NCI-H345 treated with DMSO at 0.1 percent for 48 hours (cell line): Measurements from ENCODE around the gene CDK10.
"Not testable (repeated sequence)": the region's sequence is repeated elsewhere in the genome, so short reads cannot be mapped to it uniquely, and the experiment has no call there.

ENCODE experiments used
- DNase-seq: peaks from one replicate; lab custom pipeline; 2025; ENCODE audit not compliant: unreplicated experiment; lab: John Stamatoyannopoulos, UW

The CDK10 gene, protein sequence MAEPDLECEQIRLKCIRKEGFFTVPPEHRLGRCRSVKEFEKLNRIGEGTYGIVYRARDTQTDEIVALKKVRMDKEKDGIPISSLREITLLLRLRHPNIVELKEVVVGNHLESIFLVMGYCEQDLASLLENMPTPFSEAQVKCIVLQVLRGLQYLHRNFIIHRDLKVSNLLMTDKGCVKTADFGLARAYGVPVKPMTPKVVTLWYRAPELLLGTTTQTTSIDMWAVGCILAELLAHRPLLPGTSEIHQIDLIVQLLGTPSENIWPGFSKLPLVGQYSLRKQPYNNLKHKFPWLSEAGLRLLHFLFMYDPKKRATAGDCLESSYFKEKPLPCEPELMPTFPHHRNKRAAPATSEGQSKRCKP

GRCh38 chr16:89686520-89687091 lies at the start of gene CDK10:
Gene CDK10, plus strand, starts transcription at chr16:89686689. Its CDS starts 22 bp downstream, at chr16:89686711.
- peak; percentile 80 for DNase-seq

DNA sequence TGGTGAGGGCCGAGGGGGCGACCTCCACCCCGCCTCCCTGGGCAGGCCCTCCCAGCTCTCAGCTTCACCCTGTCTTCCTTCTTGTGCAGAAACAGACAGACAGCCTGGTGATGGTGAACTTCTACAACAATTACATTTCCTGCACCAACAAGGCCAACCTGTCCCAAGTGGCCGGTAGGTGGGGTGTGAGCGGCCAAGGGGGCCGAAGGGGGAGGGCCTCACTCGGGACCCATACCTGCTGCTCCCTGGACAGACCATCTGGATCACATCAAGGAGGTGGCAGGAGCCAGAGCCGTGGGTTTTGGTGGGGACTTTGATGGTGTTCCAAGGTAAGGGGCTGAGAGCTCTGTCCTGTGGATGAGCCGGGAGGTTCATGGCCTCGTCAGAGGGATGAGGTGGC lies 49.1 kb upstream of the CDK10 start:
- no peak for DNase-seq

- DNase-seq: no peak
Measured at GRCh38 chr16:89638455-89638854, 48.0 kb upstream of the CDK10 start.

DNA sequence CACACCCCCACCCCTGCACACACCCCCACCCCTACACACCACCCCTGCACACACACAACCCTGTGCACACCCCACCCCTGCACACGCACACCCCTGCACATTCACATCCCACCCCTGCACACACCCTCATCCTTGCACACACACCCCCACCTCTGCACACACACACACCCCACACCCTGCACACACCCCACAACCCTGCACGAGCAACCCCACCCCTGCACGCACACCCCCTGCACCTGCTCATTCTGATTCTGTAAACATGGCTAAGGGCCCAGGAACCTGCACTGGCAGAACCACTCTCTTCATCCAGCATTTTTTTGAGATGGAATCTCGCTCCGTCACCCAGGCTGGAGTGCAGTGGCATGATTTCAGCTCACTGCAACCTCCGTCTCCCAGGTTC lies 47.1 kb upstream of the CDK10 start:
- no peak for DNase-seq

GRCh38 chr16:89641458-89642119 lies 44.9 kb upstream of the CDK10 start:
- DNase-seq: no peak

DNA sequence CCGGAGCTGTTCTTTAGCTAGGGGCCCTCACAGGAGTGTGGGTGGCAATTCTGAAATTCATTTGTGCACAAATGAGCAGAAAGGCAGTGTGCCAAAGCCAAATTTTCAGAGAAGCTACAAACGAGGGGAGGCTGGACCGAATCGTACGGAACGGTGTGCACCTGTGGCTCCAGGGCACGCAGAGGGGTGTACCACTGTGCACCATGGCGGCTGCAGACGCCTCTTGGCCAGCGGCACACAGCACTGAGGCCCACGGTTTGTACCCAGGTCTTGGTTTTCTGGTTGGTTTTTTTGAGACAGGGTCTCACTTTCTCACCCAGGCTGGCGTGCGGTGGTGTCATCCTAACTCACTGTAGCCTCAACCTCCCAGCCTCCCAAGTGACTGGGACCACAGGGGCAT lies 43.9 kb upstream of the CDK10 start:
- no peak for DNase-seq

DNA sequence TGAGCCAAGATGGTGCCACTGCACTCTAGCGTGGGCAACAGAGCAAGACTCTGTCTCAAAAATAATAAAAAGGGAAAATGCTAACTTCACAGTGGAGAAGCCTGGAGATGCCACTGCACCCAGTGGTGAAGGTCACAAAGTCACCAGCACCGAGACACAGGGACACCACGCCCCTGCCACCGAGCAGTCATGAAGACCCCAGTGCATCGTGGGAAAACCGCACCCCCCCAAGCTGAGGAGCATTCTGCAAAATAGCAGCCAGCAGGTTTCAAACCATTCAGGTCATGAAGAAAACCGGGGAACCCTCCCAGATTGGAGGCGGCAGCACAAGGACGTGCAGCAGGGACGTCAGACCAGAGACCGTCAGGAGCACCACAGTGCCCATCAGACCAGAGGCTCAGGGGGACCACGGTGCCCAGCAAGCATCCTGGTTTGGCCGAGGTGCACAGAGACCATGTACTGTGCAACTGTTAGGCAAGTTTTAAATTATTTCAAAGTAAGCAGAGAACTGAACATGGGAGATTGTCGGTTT lies 42.7 kb upstream of the CDK10 start:
- no peak for DNase-seq

GRCh38 chr16:89645122-89645521 lies 41.4 kb upstream of the CDK10 start:
- DNase-seq: no peak

DNA sequence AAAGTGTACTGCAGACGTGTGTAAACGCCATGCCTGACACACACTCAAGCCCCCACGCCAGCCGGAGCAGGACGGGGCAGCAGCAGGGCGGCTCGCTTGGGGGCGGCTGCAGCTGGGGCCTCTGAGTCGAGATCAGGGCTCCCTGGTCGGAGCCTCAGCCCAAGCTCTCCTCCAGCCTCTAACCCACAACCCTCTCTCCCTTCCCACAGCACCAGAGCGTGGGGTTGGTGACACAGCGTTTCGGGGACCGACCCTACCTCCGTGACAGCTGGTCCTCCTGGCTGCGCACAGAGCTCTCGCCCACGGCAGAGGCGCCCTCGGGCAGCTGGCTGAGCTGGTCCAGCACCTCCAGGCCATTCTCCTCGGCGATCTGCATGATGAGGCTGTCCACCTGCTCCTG lies 40.2 kb upstream of the CDK10 start:
- no peak for DNase-seq

DNA sequence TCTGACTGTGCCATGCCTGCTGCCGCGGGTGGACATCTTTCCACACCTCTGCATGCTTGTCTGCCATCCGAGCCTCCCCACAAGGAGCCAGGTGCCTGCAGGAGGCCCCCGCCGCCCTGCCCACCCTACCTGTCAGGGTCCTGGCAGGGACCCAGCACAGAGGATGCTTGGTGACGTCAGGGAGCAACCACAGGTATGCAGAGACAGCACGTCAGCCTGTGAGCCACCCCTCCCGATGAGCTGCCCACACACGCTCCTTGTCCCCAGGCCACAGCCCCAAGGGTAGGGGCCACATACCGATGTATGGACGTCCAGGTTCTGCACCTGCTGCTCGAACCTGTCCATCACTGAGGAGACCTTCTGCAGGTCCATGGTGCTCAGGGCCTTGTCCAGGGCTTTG lies 39.6 kb upstream of the CDK10 start:
- DNase-seq: no peak

DNA sequence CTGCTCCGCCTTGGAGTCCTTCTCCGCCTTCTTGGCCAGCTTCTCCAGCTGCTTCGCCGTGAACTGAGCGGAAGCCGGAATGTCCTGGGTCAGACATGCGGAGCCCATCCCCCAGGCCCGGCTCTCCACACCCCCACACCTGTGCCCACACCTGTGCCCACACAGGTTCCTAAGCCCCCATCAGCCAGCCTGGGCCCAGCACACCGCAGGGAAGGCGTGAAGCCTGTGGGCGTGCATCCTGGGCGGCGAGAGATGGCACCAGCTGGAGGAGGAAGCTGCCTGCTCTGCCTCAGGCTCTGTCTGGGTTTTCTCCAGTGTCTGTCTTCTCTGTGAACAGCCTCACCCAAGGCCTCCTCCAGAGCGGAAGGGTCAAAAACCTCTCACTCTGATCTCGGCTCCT lies 34.9 kb upstream of the CDK10 start:
- no peak for DNase-seq

DNA sequence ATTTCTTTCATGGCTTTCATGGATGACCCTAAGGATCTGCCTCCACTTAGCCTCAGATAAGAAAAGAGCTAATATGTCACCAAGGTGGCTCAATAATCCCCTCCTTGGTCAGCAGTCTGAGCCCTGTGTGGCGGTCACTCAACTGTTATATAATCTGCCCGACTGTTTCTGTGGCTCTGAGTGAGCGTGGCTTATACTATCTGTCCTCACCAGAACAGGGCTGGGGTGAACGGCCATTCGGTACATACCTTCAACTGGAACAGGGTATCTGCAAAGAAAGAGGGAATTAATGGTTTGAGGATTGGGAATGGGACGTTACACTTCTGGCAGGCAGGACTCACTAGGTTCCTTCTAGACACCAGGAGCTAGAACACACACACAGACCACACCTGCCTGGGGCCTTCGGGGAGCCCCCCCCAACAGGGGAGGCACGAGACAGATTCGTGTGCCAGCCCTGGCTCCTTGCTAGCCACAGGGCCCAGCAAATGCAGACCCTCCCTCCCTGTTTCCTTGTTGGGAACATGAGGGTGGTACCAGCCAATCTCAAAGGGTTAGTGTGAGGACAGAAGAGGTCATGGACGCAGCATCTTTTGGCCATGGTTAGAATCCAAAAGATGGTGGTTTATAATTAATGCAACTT lies 32.7 kb upstream of the CDK10 start:
- DNase-seq: no peak

GRCh38 chr16:89655062-89655643 lies 31.3 kb upstream of the CDK10 start:
- DNase-seq: no peak

- DNase-seq: no peak
Measured at GRCh38 chr16:89656435-89657121, 29.9 kb upstream of the CDK10 start.

- DNase-seq: peak; percentile 41
Measured at GRCh38 chr16:89657442-89658220, 28.9 kb upstream of the CDK10 start, which contains the start of the genes CHMP1A and SPATA33. Gene CHMP1A, minus strand, starts transcription at chr16:89657708. Its CDS starts 120 bp downstream, at chr16:89657588. Gene SPATA33, plus strand, starts transcription at chr16:89657836. Its CDS starts 76 bp downstream, at chr16:89657912.

- no peak for DNase-seq
Measured at GRCh38 chr16:89658221-89658879, 28.1 kb upstream of the CDK10 start.

DNA sequence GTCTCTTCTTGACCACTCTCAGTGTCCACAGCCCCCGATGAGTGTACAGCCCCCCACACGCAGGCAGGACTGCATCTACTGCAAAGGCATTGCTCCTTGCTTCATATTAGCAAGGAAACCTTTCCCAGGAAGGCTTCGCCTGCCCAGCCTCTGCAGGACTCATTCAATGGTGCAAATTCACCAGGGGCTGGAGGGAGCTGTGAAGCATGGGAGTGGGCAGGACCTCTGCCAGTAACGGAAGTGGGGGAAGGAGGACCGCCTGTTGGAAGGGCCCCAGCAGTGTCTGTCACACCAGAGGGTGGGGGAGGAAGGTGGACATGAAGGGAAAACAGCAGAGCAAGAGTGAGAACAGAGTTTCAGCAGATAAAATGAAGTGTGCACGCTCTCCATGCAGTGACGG lies 26.3 kb upstream of the CDK10 start:
- no peak for DNase-seq

- no peak for DNase-seq
Measured at GRCh38 chr16:89661215-89661614, 25.3 kb upstream of the CDK10 start.

- DNase-seq: not testable (repeated sequence)
Measured at GRCh38 chr16:89664238-89664637, 22.3 kb upstream of the CDK10 start.
